ENCODE results near the gene MEP1A. TPM values are rescaled to one million over a fixed set of nuclear protein-coding genes. Genes with fewer than 3 reads are reported as not detected.
"Not testable (repeated sequence)": the region's sequence is repeated elsewhere in the genome, so short reads cannot be mapped to it uniquely, and the experiment has no call there.

The MEP1A gene
- total RNA-seq, 1 donor from 2014 or later = not detected

DNA sequence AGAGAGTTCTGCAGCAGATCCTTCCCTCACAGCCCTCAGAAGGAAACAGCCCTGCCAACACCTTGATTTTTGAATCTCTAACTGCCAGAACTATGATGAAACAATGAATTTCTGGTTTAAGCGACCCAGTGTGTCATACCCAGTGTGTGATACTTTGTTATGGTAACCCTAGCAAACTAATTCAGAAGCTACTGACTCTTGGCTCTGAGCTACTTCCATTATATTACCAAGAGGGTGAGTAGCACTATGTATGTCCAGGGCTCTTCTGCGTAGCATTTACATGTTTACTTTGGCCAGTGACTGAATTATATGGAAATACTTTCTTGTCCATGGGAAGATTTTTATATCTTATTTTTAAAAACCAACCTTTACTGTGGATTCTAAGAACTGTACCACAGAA, 29.7 kb upstream of the MEP1A start:
- H3K4me3 Mint-ChIP-seq = no peak overlapping the region
- intact Hi-C loops (cut with micrococcal nuclease) = no loop called here
- no peaks in the 10 kb centered on the region for H3K4me1 Mint-ChIP-seq
- no peaks in the 10 kb centered on the region for H3K9me3 Mint-ChIP-seq
- H3K27ac Mint-ChIP-seq = no peak overlapping the region
- DNase-seq = no peak
- no peaks in the 10 kb centered on the region for H3K36me3 Mint-ChIP-seq (ENCODE audit: low read depth)
- H3K27me3 Mint-ChIP-seq = peaks cover 3% of the 10 kb centered on the region

DNA sequence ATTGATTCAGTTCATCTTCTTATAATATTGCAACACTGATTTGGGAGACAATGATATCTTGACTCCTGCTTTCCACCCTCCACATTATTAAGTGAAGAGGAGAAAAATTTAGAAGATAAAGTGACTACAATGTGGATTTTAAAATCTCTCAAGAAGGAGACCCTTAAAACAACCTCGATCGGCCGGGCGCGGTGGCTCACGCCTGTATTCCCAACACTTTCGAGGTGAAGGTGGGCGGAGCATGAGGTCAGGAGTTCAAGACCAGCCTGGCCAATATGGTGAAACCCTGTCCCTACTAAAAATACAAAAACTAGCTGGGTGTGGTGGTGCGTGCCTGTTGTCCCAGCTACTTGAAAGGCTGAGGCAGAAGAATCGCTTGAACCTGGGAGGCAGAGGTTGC, 28.9 kb upstream of the MEP1A start:
- H3K4me3 Mint-ChIP-seq; H3K4me1 Mint-ChIP-seq; H3K27ac Mint-ChIP-seq; H3K27me3 Mint-ChIP-seq; DNase-seq; H3K36me3 Mint-ChIP-seq (ENCODE audit: low read depth); intact Hi-C loops (cut with micrococcal nuclease); H3K9me3 Mint-ChIP-seq: not testable (repeated sequence)

DNA sequence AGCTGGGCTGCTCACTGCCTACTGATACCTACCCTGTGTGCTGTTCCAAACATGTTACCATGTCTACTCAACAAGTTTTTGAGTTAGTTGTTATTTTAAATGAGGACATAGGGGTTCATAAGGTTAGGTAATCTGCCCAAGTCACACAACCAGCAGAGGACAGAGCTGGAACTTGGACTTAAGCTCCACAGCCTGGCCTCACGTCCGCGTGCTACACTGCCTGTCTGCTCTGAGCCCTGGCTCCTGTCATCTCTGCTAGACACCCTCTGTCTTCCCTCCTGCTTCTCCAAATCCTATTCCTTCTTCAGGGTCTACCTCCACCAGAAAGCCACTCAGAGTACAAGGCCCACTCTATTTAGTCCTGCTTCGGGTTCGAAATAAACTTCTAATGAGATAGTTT, 28.2 kb upstream of the MEP1A start:
- intact Hi-C loops (cut with micrococcal nuclease) = no loop called here
- H3K27me3 Mint-ChIP-seq = peaks cover 3% of the 10 kb centered on the region
- no peak overlapping the region for H3K27ac Mint-ChIP-seq
- no peak overlapping the region for H3K4me3 Mint-ChIP-seq
- H3K4me1 Mint-ChIP-seq = no peaks in the 10 kb centered on the region
- DNase-seq = no peak
- no peaks in the 10 kb centered on the region for H3K36me3 Mint-ChIP-seq (ENCODE audit: low read depth)
- no peaks in the 10 kb centered on the region for H3K9me3 Mint-ChIP-seq

DNA sequence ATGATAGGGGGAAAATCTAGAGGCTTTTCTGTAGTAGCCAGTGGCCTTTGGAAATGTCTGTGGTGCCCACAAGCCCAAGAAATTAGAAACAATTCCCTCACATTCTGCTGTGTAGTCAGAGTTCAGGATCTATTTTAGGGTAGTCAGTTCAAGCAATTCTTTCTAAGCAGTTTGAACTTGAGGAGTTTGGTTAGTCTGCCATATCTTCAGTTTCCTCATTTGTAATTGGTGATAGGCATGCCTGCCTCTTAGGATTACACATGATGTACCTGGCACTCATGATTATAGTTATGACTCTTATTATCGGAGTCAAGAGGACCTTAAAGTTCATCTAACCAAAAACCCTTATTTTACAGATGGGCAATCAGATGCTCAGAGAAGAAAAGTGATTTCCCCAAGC, 21.2 kb upstream of the MEP1A start:
- intact Hi-C loops (cut with micrococcal nuclease) = no loop called here
- Mint-ChIP-seq H3K4me1 (no peaks in the 10 kb centered on the region), H3K27me3 (peaks cover 2% of the 10 kb centered on the region), H3K36me3 (ENCODE audit: low read depth) (no peaks in the 10 kb centered on the region), H3K27ac (no peak overlapping the region), H3K9me3 (no peaks in the 10 kb centered on the region), H3K4me3 (no peak overlapping the region)
- no peak for DNase-seq

DNA sequence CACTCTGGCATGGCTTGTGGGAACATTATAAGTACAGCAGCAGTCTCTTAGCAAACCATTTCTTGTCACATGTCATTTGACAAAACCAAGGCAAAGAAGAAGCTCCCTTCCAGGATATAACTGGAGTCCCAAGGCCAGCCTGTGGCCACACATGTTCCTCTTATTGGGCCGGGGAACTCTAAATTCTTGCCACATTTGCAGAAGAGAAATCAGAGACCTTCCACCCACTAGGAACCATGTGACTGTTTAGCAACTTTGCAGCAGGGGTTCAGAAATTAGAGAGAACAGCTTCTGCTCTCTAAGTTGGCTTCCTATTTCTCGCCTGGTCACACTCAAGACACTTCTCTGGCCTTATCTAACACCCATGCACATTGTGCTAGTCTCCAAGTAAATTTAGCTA, 20.4 kb upstream of the MEP1A start:
- no peaks in the 10 kb centered on the region for H3K4me1 Mint-ChIP-seq
- H3K4me3 Mint-ChIP-seq = no peak overlapping the region
- peaks cover under 1% of the 10 kb centered on the region for H3K27me3 Mint-ChIP-seq
- no peak overlapping the region for H3K27ac Mint-ChIP-seq
- intact Hi-C loops (cut with micrococcal nuclease) = no loop called here
- no peaks in the 10 kb centered on the region for H3K36me3 Mint-ChIP-seq (ENCODE audit: low read depth)
- DNase-seq = no peak
- no peaks in the 10 kb centered on the region for H3K9me3 Mint-ChIP-seq

DNA sequence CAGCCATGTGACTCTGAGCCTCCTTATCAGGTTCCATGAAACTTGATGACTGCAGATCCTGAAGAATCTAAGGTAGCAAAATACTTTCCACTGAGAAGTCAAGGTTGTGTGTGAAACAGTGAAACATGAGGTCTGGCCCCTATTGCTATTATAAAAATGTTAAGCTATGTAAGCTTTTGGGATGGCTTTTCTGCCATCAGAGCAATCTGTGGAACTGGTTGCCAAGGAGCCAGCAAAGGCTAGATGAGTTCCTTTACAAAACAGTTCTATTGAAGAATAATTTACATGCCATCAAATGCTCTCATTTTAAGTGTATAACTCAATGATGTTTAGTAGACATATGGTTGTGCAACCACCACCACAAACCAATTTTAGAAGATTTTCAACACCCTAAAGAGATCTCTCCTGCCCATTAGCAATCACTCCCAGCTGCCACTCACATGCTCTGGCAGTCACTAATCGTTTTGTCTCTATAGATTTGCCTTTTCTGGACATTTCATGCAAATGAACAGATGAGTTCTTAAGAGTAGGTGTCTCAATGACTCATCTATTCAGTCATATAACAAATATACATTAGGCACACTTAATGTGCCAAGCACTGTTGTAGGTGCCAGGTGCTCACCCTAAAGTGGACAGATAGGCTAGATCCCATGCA, 19.9 kb upstream of the MEP1A start:
- H3K4me1 Mint-ChIP-seq = no peaks in the 10 kb centered on the region
- DNase-seq = no peak
- no peaks in the 10 kb centered on the region for H3K36me3 Mint-ChIP-seq (ENCODE audit: low read depth)
- no peak overlapping the region for H3K4me3 Mint-ChIP-seq
- intact Hi-C loops (cut with micrococcal nuclease) = no loop called here
- no peaks in the 10 kb centered on the region for H3K27me3 Mint-ChIP-seq
- no peak overlapping the region for H3K27ac Mint-ChIP-seq
- no peaks in the 10 kb centered on the region for H3K9me3 Mint-ChIP-seq

DNA sequence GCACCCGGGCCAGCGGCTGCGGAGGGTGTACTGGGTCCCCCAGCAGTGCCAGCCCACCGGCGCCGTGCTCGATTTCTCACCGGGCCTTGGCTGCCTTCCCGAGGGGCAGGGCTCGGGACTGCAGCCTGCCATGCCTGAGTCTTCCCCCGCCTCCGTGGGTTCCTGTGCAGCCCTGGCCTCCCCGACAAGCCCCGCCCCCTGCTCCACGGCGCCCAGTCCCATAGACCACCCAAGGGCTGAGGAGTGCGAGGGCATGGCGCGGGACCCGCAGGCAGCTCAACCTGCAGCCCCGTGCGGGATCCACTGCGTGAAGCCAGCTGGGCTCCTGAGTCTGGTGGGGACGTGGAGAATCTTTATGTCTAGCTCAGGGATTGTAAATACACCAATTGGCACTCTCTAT, 18.5 kb upstream of the MEP1A start:
- H3K36me3 Mint-ChIP-seq (ENCODE audit: low read depth); H3K4me1 Mint-ChIP-seq; H3K9me3 Mint-ChIP-seq; DNase-seq; H3K27me3 Mint-ChIP-seq; intact Hi-C loops (cut with micrococcal nuclease); H3K4me3 Mint-ChIP-seq; H3K27ac Mint-ChIP-seq: not testable (repeated sequence)

DNA sequence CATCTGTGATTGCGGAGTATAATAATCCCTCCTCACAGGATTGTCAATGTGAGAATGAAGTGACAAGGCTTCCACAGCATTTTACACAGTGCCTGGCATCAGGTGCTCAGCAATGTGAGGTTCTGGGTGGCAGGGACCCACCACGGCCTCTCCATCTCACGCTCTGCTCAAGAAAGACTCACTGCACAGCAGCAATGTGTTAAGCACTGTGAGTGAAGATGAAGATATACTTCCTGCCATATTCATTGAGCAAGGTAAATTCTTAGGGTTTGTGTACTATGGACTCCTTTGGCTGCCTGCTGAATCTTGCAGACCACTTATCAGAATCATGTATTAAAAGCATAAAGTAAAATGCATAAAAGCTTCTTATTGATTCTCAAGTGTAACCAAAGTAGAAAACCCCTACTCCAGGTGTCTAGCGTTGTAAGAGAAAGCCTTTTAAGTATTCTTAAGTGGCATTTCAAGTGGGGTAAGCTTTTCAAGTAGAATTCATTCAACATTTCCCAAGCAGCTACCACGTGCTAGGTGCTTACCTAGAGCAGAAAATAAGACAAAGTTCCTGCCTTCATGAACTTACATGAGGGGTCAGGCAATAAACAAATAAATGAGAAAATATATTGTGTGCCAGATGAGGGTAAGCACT, 17.0 kb upstream of the MEP1A start:
- Mint-ChIP-seq H3K36me3 (ENCODE audit: low read depth) (no peaks in the 10 kb centered on the region), H3K27me3 (no peaks in the 10 kb centered on the region), H3K4me1 (no peaks in the 10 kb centered on the region), H3K4me3 (no peak overlapping the region), H3K9me3 (no peaks in the 10 kb centered on the region), H3K27ac (no peak overlapping the region)
- no peak for DNase-seq
- intact Hi-C loops (cut with micrococcal nuclease) = no loop called here

DNA sequence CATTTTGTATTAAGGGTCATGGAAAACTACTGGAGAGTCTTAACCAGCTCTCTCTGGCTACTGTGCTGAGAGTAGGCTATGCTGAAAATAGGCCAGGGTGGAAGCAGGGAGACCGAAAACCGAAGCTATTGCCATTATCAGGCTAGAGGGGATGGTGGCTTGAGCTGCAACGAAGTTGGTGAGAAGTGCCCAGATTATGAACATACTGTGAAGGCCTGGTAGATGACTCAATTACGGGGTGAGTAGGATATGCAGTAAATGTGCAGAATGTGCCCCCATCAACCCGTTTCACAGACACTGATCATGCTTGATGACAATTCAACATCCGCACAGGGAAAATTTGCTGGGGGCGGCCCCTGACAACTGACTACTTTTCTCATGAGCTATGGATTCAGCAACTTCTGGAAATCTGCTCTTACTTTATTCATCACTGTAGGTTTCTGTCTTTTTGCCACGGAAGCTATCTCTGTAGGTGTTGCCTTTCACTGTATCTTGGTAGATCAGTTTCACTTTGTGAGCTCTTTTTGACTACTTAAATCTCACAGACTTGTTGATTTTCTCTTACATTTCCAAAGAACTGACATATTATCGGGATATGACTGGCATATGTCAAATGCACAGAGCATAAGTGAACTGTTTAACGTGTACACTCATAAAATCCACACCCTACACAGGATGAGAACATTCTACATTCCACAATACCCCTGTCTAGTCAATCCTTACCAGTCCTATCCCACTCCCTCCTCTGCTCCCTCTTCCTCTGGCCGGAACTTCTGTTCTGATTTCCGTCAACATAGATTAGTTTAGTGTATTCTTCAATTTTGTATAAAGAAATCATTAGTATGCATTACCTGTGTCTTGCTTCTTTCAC, 15.5 kb upstream of the MEP1A start:
- intact Hi-C loops (cut with micrococcal nuclease) = no loop called here
- no peak for DNase-seq
- Mint-ChIP-seq H3K36me3 (ENCODE audit: low read depth) (no peaks in the 10 kb centered on the region), H3K27me3 (no peaks in the 10 kb centered on the region), H3K9me3 (no peaks in the 10 kb centered on the region), H3K4me3 (no peak overlapping the region), H3K27ac (no peak overlapping the region), H3K4me1 (no peaks in the 10 kb centered on the region)

DNA sequence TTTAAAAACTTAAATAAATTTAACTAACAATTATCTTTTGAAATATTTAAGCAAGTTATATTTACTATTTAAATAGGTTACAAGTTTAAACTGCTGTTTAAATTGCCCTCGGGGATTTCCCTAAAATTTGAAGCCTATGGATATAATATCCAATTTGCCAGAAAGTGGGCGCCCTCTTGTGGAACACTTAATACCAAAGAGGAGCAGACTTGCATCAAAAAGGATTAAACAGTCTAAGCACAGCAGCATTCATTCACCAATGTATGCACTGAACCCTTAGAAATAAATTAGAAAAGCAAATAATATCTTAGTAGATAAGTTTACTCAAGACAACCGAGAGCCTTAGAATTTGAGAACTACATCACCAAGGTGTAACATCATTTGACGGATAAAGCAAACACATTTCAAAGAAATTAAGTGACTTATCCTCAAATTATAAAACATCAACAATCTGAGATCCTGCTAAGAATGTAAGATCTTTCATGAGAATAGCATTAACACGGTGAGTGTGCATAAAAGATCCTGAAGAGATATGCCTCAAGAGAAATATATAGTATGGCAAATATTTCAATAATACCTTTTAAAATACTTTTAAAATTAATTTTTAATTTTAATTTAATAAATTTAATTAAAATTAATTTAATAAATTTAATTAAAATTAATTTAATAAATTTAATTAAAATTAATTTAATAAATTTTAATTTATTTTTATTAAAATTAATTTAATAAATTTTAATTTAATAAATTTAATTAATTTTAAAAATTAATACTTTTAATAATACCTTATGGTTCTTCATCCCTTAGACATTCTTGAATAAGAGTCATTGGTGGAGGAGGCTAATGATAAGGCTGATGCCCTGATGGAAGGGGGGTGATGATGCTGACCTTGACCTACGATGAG, 11.5 kb upstream of the MEP1A start:
- no peaks in the 10 kb centered on the region for H3K4me1 Mint-ChIP-seq
- no peak overlapping the region for H3K27ac Mint-ChIP-seq

DNA sequence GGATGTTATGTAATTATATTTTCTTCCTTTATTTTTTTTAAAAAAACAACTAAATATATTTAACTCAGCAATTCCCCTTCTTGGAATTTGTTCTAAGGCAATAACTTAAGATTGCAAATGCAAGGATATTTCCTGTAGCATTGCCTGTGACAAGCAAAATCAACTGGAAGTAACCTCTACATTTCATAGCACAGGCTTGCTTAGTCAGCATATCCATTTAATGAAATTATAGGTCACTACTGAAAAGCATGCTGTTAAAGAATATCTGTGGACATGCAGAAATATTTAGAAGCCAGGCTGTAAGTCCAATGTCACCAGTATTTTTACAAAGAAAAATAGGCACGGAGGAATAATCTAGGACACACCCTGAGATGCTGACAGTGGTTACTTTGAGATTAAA, 8.7 kb upstream of the MEP1A start:
- Mint-ChIP-seq H3K4me3 (no peak overlapping the region), H3K36me3 (ENCODE audit: low read depth) (no peaks in the 10 kb centered on the region), H3K9me3 (no peaks in the 10 kb centered on the region), H3K27ac (no peak overlapping the region), H3K27me3 (no peaks in the 10 kb centered on the region), H3K4me1 (no peaks in the 10 kb centered on the region)
- no peak for DNase-seq
- intact Hi-C loops (cut with micrococcal nuclease) = loop anchor here (5.0 kb wide), 1 partner anchor 362 kb away; no protein-coding TSS in a partner anchor

More for the DNA sequence above, 11.5 kb upstream of the MEP1A start:
- Mint-ChIP-seq H3K27me3 (no peaks in the 10 kb centered on the region), H3K4me3 (no peak overlapping the region), H3K36me3 (ENCODE audit: low read depth) (no peaks in the 10 kb centered on the region), H3K9me3 (no peaks in the 10 kb centered on the region)
- intact Hi-C loops (cut with micrococcal nuclease) = loop anchor here (5.0 kb wide), 1 partner anchor 359 kb away; no protein-coding TSS in a partner anchor
- DNase-seq = peak; percentile 63

DNA sequence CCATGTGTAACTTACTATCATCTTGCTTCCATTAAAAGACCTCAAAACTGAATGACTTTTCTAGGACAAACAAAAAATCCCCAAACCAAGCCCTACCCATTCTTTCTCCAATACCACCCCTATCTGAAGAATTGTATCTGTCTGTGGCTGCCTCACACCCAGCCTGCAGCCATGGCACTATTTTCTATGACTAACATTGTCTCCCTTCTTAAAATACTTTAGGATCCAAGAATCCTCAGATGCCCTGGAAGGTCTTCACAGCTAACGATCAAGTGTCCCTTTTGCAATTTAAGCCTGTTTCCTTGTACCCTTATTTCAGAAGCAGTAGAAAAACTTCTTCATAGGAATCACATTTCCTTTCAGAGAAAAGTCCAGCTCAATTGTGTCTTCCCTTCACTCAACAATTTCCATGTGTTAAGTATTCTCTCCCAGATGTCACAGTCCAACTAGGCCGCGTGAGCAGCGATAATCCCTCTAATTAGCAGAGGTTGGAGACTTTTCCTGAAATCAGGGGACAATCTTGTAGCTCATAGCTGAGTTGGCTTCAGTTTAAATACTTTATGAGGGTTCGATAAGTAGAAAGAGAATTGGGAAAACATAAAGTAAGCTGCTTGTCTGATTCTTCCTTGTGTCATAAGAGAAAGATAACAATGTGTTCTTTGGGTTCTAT, 5.2 kb upstream of the MEP1A start:
- Mint-ChIP-seq H3K27ac (no peak overlapping the region), H3K4me1 (no peaks in the 10 kb centered on the region), H3K4me3 (no peak overlapping the region), H3K36me3 (ENCODE audit: low read depth) (no peaks in the 10 kb centered on the region), H3K9me3 (no peaks in the 10 kb centered on the region), H3K27me3 (no peaks in the 10 kb centered on the region)
- DNase-seq = no peak
- intact Hi-C loops (cut with micrococcal nuclease) = no loop called here

DNA sequence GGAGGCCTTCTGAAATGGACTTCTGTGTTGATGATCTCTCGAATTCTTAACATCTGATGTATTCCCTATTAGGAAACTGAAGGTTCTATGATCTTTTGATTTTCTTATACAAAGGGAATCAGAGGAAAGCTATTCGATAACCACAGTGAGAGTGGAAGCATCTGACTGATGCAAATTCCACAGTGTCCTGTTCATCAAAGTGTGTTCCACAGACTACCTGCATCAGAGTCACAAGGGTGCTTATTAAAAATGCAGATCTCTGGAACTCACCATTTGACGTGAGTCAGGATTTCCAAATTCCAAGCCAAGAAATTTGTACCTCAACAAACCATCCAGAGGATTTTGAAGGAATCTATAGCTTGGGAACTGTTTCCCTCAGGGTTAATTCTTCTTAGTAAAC, 4.4 kb upstream of the MEP1A start:
- Mint-ChIP-seq H3K27me3 (no peaks in the 10 kb centered on the region), H3K9me3 (no peaks in the 10 kb centered on the region), H3K27ac (no peak overlapping the region)

More for the DNA sequence above, 4.4 kb upstream of the MEP1A start:
- no peak for DNase-seq
- Mint-ChIP-seq H3K4me3 (no peak overlapping the region), H3K4me1 (no peaks in the 10 kb centered on the region), H3K36me3 (ENCODE audit: low read depth) (no peaks in the 10 kb centered on the region)
- intact Hi-C loops (cut with micrococcal nuclease) = no loop called here
